Epithelial cell of proximal tubule (primary cell): ENCODE data around the gene C7. TPM values are rescaled to one million over a fixed set of nuclear protein-coding genes. Genes with fewer than 3 reads are reported as not detected.

Experiments used
- DNase-seq: peaks from one replicate; pipeline ENCODE4 v3.0.0-alpha.2; 2011; ENCODE audit warnings: low read depth
- H3K4me3 ChIP-seq: 2 replicates; pipeline ENCODE4 v1.5.1; 2011; ENCODE audit warnings: low read depth, mild to moderate bottlenecking, low read length
- total RNA-seq: library from RNA; depleted of rRNA; stranded (reverse); fragments of >200 nt; gene quantifications from 2 replicates; pipeline ENCODE4 v1.2.3, GENCODE V29; 2015
- TF ChIP-seq, protein P1 (sequence below): conservative IDR thresholded peaks from 2 replicates; pipeline ENCODE4 v1.5.1; 2012; ENCODE audit warnings: low read depth, mild to moderate bottlenecking, low read length

Gene C7
- total RNA-seq, 1 donor from 2014 or later: not detected

DNA sequence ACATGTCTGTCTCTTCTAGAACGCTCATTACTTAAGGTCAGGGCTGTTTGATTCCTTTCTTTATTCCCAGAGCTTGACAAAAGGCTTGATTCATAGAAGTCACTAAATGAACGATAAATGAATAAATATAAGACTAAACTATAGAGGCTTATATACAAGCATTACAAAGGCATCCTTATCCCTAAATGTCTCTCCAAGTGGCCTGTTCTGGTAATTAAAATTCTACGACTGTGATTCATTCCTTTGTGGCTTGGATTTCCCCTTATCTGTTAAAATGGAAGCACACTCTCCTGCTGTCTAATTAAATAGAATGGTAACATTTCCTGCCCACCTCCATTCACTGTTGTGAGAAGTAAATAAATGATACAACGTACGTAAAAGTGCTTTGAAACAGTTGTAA lies 49.5 kb downstream of the C7 start:
- TF ChIP-seq, protein P1, sequence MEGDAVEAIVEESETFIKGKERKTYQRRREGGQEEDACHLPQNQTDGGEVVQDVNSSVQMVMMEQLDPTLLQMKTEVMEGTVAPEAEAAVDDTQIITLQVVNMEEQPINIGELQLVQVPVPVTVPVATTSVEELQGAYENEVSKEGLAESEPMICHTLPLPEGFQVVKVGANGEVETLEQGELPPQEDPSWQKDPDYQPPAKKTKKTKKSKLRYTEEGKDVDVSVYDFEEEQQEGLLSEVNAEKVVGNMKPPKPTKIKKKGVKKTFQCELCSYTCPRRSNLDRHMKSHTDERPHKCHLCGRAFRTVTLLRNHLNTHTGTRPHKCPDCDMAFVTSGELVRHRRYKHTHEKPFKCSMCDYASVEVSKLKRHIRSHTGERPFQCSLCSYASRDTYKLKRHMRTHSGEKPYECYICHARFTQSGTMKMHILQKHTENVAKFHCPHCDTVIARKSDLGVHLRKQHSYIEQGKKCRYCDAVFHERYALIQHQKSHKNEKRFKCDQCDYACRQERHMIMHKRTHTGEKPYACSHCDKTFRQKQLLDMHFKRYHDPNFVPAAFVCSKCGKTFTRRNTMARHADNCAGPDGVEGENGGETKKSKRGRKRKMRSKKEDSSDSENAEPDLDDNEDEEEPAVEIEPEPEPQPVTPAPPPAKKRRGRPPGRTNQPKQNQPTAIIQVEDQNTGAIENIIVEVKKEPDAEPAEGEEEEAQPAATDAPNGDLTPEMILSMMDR: no peak
- no peak overlapping the region for H3K4me3 ChIP-seq
- DNase-seq: no peak

DNA sequence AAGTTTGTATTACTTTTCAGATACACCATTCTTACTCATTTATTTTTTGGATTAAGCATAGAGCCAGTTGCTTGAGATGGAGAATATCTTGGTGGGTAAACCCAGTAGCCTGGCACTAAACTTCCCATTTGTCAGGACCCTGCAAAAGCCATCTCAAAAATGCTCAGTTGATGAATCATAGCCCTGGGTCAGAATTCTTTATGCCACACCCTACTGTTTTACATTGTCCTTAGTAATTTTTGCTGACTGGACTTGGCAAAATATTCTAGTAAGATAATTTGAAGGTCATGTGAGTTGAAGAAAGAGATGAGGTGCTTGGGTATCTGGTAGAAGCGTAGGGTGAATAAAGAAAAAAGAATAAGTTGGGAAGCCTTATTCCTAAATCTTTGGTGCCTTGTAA lies 50.7 kb downstream of the C7 start:
- no peak for DNase-seq
- TF ChIP-seq, protein P1: no peak
- no peak overlapping the region for H3K4me3 ChIP-seq

DNA sequence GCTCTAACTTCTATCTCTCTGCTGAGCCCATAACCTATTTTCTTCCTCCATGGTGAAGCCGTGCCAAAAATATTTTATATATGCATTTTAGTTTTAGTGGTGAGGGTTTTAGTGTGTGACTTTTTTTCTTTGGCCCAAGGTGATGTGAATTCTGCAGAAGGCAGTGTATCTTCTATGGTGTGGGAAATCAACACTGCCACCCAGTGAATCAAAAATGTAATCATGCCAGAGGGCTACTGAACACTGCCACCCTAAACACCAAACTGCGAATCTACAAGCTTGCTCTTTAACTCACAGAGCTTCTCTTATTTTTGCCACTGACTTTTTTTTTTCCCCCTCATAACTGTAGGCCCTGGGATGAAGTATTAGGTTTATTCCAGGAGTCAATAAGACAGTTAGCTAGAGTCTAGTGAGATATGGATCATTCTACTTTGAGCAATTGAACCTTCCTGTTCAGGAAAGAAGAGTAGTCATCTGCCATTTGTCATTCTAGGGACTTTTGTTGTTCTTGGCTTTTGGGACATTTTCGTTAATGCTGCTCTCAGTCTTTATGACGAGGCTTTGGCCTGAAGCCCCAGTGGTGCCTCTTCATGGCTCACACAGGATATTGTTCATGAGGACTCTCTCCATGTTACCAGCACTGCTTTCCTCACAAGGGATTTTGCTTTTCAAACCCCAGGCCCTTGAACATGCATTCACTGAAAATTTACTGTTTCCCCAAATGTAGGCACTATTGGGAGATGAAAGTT lies 53.1 kb downstream of the C7 start:
- TF ChIP-seq, protein P1: peak; percentile 29
- DNase-seq: no peak
- no peak overlapping the region for H3K4me3 ChIP-seq

DNA sequence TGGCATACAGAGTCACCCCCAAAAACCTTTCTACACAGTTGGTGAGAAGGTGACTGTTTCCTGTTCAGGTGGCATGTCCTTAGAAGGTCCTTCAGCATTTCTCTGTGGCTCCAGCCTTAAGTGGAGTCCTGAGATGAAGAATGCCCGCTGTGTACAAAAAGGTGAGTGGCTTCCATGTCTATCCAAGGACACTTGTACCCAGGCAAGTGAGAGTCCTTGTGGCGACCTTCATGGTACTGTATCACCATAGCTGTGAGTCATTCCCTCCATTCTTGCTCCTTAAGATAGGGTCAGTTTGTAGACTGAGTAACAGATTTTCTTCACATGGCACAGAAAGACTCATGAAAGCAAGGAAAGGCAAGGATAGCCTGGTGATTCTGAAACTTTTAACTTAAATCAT lies 63.1 kb downstream of the C7 start:
- no peak for DNase-seq
- TF ChIP-seq, protein P1: no peak
- H3K4me3 ChIP-seq: no peak overlapping the region

DNA sequence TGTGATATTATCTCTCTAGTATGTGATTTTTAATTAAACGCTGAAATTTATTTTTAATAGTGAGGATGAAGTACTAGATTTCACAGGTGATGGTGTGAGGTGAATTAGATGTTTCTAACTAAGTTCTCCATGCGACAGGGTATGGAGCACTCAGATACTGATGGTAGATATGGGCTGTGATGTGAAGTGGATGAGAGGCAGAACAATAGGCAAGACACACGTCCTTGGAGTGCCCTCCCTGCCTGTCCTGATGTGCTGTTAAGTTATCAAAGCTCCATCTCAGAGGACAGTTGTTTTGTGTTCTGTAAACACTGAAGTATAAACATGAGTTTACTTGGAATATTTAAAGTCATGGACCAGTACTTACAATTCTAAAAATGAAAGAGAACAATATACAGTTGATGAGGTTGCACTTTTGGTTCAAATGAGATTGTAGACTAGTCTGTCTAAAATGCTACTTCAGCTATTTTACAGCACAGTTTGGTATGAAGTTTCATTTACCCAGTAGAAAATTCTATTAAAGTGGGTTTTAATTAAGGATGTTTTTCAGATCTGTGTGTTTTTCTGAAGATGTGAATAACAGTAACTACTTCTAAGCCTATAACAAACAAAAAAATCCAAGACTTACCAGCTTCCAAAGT lies 64.2 kb downstream of the C7 start:
- TF ChIP-seq, protein P1: no peak
- DNase-seq: no peak

DNA sequence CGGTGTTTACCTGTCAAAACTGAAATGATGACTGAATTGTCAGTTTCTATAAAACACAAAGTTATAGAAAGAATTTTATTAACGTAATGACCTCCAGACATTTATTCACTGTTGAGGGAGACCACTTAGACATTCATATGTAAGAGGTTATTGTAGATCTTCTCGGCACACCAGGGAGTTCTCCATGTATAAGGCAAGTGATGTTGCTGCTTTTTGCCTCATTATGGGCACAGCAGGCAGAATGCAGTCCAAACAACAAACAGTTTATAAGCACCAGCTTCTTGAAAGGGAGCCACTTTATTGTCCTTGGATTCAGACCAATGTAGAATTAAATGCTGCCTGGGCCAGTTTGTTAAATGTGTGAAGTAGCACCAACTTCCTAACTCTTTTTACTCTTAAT lies 66.7 kb downstream of the C7 start:
- no peak for DNase-seq
- TF ChIP-seq, protein P1: no peak
- no peak overlapping the region for H3K4me3 ChIP-seq

More for the DNA sequence above, 64.2 kb downstream of the C7 start:
- no peak overlapping the region for H3K4me3 ChIP-seq
